Inflammatory macrophage treated with lipopolysaccharide for 1 hour (primary cell): ENCODE measurements around the gene PGLYRP4.
"Not testable (repeated sequence)": the region's sequence is repeated elsewhere in the genome, so short reads cannot be mapped to it uniquely, and the experiment has no call there.

ENCODE experiments used
- DNase-seq, 2 donors: peaks; one replicate each; pipeline ENCODE4 v3.0.0-alpha.2; 2020 to 2022

PGLYRP4 gene

DNA sequence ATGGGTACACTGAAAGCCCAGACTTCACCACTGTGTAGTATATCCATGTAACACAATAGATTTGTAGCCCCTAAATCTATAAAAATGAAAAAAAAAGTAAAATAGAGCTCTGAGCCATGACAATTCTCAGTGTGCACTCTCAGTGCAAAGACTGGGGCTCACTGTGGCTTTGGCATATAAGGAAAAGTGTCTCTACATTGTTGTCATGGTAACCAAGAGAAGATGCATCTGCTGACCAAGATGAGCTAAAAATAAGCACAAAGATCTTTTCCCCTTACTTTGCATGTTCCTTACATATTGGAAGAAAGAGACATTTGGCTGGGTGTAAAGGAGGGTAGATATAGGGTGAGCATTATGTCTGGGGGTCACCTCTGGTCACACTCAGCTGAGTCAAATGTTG lies 12.0 kb downstream of the PGLYRP4 start:
- DNase-seq: no peak

GRCh38 chr1:153333902-153334301 lies 14.7 kb downstream of the PGLYRP4 start:
- DNase-seq: no peak

GRCh38 chr1:153324912-153325311 lies 23.7 kb downstream of the PGLYRP4 start:
- no peak for DNase-seq

DNA sequence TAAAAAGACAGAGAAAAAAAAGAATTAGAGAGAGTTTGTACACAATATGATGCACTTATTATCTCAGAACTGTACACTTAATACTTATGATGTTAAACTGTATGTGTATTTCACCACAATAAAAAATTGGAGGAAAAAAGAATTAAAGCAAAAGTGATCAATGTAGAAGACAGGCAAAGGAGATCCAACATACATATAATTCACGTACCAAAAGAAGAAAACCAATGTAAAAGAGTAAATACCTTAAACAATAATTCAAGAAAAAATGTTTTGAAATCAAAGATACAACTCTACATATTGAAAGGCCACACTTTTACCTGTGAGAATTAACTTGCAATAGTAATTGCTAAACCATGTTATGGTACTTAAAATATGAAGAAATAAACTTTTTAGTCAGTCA lies 26.1 kb downstream of the PGLYRP4 start:
- no peak for DNase-seq

GRCh38 chr1:153318145-153318544 lies 30.5 kb downstream of the PGLYRP4 start:
- not testable (repeated sequence) for DNase-seq

- not testable (repeated sequence) for DNase-seq
These were observed 32.6 kb downstream of the PGLYRP4 start for GRCh38 chr1:153316013-153316412.

- DNase-seq: not testable (repeated sequence)
These were observed 34.3 kb downstream of the PGLYRP4 start for GRCh38 chr1:153314388-153314787.

- DNase-seq: no peak
These were observed 35.4 kb downstream of the PGLYRP4 start for GRCh38 chr1:153313288-153313687.

- DNase-seq: no peak
These were observed 36.0 kb downstream of the PGLYRP4 start, which contains the start of gene PGLYRP3 for GRCh38 chr1:153312570-153313186. Gene PGLYRP3, minus strand, starts transcription at chr1:153312952. Its CDS starts 2,287 bp downstream, at chr1:153310665.

DNA sequence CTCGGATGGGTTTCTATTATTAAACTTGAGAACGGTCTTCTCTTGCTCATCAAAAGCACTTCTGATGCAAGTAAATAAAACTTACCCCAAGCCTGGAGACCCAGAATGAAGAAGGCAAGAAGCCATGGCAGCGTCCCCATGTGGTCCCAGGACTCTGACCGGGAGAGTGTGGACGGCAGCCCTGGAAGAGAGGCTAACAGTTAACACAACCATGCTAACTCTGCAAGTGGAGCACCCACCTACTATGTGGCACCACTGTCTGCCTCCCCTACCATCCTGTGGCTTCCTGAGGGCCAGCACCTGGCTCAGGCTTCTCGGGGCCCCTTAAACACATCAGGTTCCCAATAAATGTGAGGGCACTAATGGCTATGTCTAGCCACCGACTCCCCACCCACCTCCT lies 38.1 kb downstream of the PGLYRP4 start:
- DNase-seq: no peak

DNA sequence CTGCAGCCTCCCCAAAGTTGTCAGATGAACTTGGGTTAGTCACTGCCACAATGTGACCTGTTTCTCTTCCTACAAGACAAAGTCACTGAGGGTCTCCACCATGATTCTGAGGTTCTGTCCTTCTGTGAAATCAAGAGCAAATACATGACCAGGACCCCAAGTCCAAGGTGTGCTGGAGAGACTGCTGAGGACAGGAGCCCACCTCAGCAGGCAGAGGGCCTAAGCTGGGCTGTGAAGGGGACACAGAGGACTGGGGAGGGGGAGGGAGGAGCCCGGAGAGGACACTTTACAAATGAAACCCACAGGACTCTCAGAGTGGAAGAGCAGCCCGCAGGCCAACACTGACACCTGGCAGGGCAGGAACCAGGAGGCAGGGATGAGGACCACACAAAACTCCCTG lies 39.2 kb downstream of the PGLYRP4 start:
- DNase-seq: no peak

DNA sequence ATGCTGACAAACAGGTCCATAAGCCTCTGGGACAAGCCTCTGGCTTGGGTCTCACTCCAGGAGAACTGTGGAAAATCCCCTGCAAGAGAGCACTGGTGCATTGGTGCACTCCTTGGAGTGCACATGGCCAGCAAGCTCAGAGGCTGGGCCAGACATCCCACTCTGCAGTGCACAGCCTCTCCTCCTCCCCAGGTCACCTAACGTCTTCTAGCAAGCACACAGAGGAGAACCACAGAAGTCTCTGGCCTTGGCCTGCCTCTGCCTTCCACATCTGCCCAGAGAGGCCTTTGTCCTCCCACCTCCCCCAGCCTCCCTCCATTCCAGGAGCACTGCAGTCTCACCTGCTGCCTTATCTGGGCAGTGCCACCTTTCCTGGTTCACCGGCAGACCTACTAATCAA lies 40.1 kb downstream of the PGLYRP4 start:
- no peak for DNase-seq

DNA sequence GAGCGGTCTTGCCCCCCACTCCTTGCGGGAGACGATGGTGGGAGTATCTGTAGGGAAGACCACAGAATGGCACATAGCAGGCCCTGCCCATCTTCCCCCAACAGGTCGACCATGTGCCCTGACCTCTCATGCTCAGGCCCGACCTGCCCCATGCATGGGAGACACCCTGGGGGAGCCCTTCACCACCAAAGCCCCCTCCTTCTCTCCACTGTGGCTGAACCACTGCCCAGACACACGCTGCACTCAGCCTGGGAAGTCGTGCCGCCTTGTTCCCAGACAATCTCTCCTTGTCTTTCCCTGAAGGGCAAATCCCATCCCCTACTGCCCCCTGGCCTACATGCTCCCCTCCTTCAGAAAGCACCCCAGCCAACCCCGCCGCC lies 41.4 kb downstream of the PGLYRP4 start:
- no peak for DNase-seq

- DNase-seq: peak; percentile 10 to 43
These were observed 42.1 kb downstream of the PGLYRP4 start for GRCh38 chr1:153306303-153307220.

GRCh38 chr1:153305682-153306081 lies 43.0 kb downstream of the PGLYRP4 start:
- DNase-seq: no peak

- DNase-seq: no peak
These were observed 46.3 kb downstream of the PGLYRP4 start for GRCh38 chr1:153302308-153302707.

- no peak for DNase-seq
These were observed 54.8 kb downstream of the PGLYRP4 start for GRCh38 chr1:153293851-153294250.

DNA sequence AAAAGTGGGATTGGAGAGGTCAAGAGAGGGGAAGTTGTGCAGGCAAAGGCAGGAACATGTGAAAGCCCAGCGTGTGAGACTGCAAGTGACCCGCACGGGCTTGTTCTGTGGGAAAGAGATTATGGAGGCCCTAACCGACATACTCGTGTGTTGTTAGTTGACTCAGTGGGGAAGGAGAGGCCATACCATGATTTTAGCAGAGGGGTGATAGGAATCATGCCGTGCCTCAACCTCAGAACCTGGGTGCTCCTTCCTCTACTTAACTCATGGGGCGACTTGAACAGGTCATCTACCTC lies 55.2 kb downstream of the PGLYRP4 start:
- no peak for DNase-seq

- peak; percentile 18 to 20 for DNase-seq
These were observed 55.7 kb downstream of the PGLYRP4 start for GRCh38 chr1:153292740-153293479.

DNA sequence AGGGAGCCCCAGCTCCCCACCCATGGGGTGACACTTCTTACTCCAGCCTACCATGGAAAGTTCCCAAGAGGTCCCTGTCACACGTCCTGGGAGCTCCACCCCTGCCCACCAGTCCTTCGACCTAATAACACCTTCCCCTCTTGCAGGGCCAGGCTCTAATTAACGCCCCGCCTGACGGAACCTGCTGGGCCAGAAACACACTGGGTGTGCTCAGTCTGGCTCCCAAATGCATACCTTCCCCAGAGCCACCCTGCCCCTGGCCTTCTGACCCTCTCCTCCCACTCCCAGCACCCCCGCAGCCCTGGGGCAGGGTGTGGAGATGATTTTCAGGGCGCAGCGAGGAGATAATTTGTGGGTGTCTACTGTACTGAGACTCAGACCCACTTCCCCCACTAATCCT lies 56.5 kb downstream of the PGLYRP4 start:
- no peak for DNase-seq

GRCh38 chr1:153291514-153291913 lies 57.1 kb downstream of the PGLYRP4 start:
- DNase-seq: no peak

GRCh38 chr1:153288634-153289275 lies 59.9 kb downstream of the PGLYRP4 start:
- peak in 1 of 2 donors; percentile 50 for DNase-seq
